GM21717 (cell line): Measurements from ENCODE around the gene CCDC88A.
"Not testable (repeated sequence)": the region's sequence is repeated elsewhere in the genome, so short reads cannot be mapped to it uniquely, and the experiment has no call there.

ENCODE experiments used
- ATAC-seq: cut with Tn5 transposase; IDR thresholded peaks from one replicate; pipeline ENCODE4 v1.9.1; 2021; ENCODE audit warnings: mild to moderate bottlenecking, moderate library complexity; ENCODE audit not compliant: unreplicated experiment

Gene CCDC88A

DNA sequence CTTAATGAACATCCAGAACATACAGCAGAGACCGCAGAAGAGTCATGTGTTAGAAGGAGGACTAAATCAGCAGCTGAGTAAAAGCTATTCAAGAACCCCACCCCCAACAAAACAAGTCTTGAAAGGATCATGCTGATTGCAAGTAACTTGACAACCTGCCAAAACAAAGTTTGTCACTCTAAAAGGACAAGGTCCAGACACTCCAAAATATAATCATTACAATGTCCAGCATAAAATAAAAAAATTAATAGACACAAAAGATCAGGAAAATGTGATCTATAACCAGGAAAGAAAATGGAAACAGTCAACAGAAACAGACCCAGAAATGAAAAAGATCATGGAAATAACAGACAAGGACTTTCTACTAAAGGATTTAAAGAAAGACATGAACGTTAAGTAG, 28.5 kb downstream of the CCDC88A start:
- ATAC-seq, result no peak

DNA sequence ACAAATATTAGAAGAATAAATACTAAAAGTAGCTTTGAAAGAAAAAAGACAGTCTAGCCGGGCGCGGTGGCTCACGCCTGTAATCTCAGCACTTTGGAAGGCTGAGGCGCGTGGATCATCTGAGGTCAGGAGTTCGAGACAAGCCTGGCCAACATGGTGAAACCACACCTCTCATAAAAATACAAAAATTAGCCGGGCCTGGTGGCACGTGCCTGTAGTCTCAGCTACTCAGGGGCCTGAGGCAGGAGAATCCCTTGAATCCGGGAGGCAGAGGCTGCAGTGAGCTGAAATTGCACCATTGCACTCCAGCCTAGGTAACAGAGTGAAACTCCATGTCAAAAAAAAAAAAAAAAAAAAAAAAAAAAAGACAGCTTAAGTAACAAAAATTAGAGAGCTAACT, 34.1 kb downstream of the CCDC88A start:
- not testable (repeated sequence) for ATAC-seq

DNA sequence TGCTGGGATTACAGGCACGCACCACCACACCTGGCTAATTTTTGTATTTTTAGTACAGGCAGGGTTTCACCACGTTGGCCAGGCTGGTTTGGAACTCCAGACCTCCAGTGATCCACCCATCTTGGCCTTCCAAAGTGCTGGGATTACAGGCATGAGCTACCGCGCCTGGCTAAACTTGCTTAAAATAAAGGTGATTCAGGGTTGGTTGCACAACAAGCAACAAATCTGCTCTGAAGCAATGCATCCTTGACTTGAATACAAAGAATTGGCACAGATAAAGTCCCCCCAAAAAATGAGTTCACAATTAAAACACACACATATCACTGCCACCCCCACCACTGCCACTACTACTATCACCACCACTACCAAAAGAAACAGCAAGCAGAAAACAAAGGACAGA, 34.9 kb downstream of the CCDC88A start:
- no peak for ATAC-seq

DNA sequence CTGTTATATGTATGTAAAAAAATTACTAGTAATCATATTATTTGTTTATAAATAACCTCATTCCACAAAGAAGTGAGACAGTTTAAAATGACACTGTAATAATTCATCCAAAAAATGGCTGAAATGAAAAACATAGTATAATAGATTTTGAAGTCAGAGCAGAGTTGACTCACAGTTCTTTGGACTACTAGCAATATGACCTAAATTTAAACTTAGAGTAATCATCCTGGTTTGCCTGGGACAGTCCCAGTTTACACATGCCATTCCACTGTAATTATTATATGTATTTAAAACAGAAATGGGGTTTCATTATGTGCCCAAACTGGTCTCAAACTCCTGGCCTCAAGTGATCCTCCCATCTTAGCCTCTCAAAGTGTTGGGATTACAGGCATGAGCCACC, 48.3 kb downstream of the CCDC88A start:
- ATAC-seq, result no peak

DNA sequence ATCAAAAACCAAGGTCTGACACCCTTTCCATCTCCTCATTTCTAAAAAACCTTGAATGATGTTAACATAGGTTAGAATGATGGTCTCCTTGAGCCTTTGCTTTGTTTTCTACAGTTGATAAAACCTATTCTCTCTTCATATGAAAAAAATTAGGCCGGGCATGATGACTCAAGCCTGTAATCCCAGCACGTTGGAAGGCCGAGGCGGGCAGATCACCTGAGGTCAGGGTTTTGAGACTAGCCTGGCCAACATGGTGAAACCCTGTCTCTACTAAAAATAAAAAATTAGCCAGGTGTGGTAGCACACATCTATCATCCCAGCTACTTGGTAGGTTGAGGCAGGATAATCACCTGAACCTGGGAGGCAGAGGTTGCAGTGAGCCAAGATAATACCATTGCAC, 49.4 kb downstream of the CCDC88A start:
- ATAC-seq, result no peak

DNA sequence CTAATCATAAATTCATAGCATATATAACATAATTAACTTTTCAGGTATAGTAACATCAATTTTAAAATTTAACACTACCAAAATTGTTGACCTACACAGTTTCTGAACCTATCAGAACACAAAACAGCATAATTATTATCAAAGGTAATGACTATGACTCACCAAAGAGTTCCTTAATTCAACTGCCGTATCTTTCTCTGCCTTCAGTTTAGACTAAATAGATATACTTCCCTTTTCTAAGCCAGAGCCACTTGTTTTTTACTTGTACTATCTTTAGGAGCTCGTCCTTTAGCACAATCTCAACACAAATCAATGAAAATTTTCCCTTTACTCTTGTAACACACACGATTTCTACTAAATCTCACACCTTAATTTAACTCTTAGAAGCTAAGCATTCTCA, 54.4 kb downstream of the CCDC88A start:
- no peak for ATAC-seq

DNA sequence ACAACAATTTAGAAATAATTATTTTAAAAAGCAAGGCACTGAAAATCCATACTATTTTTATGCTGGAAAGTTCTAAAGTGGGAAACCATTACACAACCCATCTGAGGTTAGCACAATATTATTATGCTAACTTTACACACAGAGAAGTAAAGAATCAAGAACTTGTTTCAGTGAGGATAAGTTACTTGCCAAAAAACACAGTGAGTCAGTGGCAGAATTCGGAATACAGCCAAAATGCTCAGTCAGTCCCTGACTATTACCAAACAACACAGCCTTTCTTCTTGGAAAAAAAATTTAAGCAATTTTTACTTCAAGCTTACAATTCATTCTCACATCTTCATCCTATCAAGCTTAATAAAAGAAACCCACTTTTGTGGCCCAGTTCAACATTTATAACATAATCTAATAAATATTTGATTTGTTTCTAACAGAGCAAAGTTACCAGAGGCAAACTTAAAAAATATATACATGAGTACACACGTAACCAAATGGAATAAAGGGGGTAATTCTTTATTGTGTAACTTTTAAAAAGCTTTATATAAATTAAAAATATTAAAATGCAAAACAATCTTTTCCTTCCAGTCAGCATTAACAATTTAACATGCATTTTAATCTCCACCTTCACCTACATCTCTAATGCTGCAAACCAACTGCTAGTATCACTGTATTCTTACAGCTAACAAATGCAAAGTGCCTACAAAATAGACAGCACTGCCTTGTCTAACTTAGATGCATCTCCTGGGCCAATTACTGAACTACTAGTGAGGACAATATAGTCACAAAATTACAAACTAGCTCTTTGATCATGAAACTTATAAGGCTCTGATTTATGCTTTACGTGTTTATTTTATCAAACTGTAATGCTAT, 55.2 kb downstream of the CCDC88A start:
- no peak for ATAC-seq

DNA sequence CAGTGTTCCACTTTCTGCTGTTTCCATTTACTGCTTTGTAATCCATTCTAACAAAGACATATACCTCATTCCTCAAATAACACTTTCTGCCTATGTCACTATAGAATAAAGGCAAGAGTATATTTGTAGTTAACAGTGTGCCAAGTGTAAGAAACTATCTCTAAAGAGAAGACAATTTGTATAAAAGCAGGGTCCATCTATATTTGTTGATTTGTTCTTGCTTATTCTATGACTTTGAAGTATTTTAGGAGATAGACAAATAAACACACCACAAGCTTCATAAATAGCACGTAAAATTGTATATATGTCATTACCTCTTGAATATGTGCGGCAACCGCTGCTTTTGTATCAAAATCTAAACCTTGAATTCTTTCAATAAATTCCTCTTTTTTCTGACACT, 56.0 kb downstream of the CCDC88A start:
- ATAC-seq, result no peak

DNA sequence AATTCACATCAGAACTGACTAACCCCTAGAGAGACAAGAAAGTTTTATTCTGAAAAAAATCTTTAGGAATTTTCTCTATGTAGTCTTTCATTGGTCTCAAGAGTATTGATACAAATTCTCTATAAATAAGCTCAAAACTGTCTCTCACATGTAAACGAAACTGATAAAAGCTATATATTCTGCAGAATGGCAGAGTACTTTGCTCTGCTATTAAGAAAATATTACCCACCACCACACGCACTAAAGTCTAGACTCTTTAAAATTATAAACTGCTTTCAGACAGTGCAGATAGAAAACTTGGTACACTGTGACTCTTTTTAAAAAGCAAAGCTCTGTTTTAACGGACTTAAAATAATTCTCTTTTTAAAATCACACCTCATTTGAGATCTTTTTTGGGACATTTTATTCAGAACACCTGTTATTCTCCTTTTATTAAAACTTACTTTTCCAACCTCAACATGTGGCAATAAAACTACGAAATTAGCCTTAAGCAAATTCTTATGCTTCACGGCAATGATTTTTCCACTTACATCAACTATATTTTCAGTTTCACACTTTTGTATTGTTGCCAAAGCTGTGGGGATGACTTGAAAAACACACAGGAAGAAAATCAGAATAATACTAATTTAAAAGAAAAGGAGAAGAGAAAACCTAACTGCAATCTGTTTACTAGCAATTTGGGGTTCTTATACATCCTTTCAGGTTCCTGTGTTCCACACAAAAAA, 58.0 kb downstream of the CCDC88A start:
- no peak for ATAC-seq

DNA sequence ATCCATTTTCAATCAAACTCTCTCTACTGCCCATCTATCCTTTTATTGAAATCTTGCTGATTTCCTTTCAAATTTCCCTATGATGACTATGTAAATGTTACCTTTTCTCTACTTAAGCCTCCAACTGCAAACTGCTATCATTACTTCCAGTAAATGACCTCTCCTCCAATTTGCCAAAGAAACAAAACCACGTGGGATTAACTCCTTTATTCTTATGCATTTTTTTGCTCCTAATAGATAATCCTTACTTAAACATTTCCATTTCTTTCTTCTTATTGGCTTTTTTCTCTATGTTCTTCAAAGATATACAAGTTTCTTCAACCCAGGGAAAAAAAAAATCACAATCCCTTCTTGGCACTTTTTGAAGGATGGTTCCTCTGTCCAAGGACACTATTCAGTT, 61.2 kb downstream of the CCDC88A start:
- no peak for ATAC-seq

DNA sequence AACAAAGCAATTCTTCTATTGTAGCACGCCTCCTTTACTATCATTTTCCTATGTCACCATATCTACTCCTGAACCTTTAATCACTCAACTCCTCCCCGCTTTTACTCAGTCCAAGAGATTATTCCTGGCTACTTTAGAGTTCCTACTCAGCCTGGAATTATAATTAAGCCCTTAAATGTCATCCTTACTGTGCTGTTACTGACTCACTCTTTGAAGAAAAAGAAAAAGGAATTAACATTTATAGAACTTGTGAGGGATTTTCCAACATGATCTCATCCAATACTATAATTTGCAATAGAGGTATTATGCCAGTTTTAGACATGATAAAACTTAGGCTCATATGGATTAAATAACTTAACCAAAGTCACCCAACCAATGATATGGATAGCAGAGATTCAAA, 61.7 kb downstream of the CCDC88A start:
- no peak for ATAC-seq

DNA sequence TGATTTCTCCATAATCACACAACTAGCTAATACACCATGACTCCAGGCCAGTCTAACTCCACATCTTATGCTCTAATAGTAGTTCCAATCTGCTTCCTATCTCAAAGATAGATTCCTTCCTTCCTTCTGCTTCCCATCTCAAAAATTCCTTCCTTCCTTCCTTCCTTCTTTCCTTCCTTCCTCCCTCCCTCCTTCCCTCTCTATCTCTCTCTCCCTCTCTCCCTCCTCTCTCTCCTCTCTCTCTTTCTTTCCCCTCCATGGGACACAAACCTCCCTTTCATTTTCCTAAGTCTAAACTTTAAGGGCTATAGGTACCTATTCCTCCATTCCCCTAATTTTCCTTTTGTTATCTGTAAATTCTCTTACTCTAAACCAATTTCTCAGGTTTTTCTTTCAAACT, 62.5 kb downstream of the CCDC88A start:
- ATAC-seq, result no peak

DNA sequence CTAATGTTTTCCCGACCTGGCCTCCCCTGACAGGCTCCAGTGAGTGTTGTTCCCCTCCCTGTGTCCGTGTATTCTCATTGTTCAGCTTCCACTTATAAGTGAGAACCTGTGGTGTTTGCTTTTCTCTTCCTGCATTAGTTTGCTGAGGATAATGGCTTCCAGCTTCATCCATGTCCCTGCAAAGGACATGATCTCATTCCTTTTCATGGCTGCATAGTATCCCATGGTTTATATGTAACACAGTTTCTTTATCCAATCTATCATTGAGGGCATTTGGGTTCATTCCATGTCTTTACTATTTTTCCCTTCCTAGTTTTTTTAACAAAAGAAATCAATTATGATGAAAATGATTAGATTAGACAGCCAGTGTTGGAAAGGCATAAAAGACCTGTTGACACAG, 63.5 kb downstream of the CCDC88A start:
- not testable (repeated sequence) for ATAC-seq

DNA sequence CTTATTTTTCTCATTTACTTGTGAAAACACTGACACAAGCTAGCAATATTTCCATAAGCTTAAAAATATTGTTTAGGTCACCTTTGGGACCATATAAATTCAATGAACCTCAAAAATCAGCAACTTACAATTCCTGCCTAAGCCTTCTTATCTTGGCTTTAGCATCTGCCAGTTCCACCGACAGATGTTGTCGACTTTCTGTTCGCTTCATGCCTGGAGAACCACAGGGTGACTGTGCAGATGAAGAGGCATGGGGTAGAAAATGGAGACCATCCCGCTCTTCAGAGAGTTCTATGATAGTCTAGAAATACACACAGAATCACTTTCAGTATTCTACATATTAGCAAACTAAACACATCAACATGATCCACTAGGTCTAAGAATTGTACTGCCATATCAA, 64.2 kb downstream of the CCDC88A start:
- ATAC-seq, result no peak

DNA sequence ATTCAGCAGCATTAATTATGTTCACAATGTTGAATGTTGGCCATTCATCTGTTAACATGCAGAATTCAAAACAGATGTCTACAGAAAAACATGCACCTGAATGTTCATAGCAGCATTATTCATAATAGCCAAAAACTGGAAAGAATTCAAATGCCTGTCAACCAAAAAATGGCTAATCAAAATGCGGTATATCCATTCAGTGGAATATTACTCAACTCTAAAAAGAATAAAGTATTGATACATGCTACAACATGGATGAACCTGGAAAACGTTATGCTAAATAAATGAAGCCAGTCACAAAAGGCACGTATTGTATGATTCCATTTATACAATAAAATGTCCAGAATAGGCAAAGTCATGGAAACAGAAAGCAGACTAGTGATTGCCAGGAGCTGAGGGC, 68.0 kb downstream of the CCDC88A start:
- ATAC-seq, result no peak

DNA sequence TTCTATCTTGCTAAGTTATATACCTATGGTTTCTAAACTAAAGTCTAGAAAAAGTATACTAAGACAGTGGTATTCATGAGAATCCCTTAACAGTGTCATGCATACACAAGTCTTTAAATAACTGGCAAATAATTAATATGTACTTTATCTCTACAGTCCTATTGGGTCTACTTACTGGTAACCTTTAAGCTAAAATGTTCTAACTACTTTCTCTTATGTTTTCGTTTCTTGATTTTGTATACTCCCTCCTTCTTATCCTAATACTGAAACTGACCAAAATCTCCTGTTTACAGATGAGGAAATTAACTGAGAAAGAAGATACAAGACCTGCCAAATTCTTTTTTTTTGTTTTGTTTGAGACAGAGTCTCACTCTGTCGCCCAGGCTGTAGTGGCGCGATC, 74.6 kb downstream of the CCDC88A start:
- ATAC-seq, result no peak

DNA sequence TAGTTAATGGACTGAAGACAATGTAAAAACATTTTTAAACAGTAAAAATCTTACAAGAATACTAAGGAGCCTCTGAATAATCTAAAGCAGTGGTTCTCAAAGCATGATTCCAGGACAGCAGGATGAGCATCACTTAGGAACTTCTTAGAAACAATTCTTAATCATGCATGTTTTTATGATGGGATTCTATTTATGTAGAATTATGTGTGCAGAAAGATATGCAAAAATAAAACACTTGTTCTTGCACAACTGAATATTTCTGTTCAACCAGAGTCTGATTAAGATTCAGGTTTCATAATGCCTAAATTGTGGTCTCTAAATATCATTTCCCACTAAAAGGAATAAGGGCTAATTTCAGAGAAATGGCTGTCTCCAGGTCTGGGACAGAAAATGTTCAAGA, 81.4 kb downstream of the CCDC88A start:
- ATAC-seq, result no peak

DNA sequence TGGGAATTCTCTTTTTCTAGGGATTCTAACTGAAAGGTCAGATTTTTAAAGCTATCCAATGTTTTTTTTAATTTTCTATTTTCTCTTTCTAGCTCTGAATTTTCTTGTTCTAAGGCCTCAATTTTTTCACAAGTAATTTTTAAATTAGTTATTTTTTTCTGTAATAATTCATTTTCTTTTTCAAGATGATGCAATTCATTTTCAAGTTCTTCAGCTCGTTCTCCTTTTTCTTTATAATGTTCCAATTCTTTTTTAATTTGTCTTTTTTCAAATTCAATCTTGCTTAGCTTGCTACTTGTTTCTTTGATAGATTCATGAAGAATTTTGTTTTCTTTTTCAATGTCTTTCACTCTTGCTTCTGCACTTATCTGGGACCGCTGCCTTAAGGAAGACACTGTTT, 84.9 kb downstream of the CCDC88A start:
- ATAC-seq, result no peak

DNA sequence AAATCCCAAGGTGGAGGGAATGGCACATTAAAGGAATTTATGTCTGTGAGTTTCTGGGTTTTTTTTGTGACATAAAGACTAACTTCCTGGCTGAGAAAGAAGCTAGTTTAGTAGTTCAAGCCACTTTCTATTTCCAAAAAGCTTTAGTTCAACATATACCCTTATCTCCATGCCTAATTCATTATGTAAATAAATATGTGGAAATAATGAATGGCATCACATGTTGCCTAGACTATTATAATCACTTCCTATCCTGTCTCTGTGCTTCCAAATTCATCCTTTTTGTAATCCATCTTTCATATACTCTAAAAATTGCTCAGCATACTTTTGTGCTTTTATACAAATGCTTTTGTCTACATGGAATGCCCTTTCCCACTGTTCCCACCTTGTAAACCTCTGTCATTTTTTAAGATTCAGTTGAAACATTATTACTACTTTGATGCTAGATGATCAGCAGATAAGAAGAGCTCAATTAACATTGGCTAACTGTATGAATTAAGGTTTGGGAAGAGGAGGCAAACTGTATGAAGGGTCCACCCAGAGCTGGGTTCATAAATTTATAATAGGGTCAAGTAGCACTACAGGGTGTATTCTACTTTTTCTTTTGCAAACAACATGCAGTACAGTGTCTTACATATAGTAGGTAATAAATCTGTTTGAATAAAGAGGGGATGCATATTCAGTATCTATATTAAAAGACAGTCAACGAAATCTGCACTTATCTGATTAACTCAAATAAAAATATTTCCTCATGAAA, 88.9 kb downstream of the CCDC88A start:
- ATAC-seq, result no peak

DNA sequence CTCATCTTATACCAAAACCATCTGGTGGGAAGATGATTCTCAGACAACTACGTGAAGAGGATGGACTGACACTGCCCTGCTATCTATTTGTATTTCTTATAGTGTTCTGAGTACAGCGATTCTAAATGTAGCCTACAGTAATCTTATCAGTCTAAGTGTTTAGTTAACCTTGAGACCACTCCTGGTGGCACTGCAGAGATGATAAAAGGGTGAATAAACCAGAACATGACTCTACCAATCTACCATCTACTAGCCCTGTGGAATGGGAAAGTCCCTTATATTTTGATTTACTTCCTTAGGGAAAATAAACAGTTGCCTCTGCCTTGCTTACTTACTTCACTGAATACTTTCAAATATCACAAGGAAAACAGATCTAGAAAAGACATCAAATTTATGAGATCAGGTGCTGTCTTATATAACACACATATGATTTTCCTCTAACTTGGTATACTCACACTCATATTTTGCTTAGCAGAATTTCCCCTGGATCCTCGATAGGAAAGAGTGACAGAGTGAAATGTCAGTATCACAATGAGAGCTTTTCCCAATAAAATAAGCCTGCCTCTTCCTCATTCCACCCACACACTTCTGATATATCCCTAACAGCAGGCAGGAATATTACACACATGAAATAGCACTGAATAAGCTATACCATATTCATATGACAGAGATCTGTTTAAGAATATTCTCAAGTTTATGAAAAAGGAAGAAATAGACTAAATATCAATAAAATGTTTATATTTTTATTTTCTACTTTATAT, 92.0 kb downstream of the CCDC88A start:
- no peak for ATAC-seq

DNA sequence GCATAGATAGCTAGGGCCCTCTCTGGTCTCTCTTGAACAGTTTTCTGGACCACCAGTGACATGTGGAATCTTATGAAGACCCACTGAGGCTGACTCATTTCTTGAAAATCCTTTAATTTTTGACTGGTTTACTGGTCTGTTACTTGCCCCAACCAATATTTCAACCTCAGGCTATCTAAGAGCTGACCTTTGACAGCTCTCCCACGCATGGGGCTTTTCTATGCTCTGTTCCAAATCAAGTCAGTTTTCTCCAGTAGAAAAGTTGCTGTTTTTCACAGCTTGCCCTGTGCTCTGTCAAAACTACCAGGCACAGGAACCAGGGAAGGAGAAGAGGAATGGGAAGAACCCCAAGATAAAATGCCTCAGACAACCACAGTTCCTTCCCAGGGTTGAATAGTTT, 104.7 kb downstream of the CCDC88A start:
- ATAC-seq, result no peak
